GM18951 (cell line): ENCODE results near the gene ZDHHC24.

ENCODE experiments used
- POLR2A ChIP-seq: IDR thresholded peaks from 4 replicates; pipeline ENCODE4 v1.6.1; 2011; ENCODE audit warnings: mild to moderate bottlenecking; ENCODE audit not compliant: insufficient read length, insufficient read depth; ENCODE audit errors: extremely low read depth
- in situ Hi-C: fragments of 300-500 bp; cut with MboI; formaldehyde crosslinking; loops from one replicate; pipeline ENCODE4 v1.12.0; 2022; ENCODE audit warnings: low sequenced_read_pairs, mixed read lengths, inconsistent platforms; ENCODE audit not compliant: unreplicated experiment

Gene ZDHHC24

DNA sequence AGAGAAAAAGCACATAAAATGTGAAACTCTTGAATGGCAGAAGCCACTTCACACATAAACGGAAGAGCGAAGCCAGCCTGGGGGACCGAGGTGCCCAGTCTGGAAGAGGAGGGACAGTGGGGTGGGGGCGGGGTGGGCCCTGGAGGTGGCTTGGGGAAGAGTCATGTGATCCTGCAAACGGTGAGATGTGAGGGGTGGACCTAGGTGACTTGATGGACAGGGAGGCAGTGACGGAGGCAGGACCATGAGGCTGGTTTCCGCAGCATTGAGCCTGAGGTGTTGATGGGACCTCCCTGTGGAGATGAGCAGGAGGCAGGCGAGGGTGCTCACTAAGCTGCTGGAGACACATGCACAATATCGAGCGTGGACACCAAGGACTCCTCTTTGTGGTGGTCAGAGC, 16.8 kb downstream of the ZDHHC24 start:
- no peak for TF ChIP-seq POLR2A
- in situ Hi-C loops, result no loop called here

GRCh38 chr11:66524304-66525040, 21.4 kb downstream of the ZDHHC24 start:
- no peak for TF ChIP-seq POLR2A
- in situ Hi-C loops, result no loop called here

DNA sequence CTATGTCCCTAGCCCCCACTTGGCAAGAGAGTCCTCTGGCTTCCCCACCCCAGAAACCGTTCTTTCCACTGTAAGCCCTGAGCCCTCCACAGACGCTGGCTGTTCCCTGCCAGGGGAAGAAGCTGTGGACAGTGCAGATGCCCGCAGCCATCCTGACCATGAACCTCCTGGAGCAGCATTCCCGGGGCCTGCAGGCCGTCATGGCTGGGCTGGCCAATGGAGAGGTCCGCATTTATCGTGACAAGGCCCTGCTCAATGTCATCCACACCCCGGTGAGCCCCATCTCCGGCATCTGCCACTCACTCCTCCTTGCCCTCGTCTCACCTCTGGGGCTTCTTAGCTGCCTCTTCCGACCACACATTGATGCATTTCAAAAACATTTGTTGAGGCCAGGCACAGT, 22.2 kb downstream of the ZDHHC24 start:
- in situ Hi-C loops, result no loop called here
- TF ChIP-seq POLR2A, result no peak

DNA sequence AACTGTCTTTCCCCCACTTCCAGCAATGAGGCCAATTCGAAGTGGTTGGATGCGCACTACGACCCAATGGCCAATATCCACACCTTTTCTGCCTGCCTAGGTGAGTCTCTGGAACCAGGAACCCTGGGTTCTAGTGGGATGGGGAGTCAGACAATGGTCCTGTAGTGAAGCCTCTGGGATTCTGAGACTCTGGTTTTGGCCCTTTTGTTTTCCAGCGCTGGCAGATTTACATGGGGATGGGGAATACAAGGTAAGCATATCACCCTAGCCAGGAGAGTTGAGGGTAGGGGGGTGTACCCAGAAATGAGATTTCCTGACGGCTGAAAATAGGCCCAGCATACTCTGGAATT, 34.9 kb downstream of the ZDHHC24 start:
- TF ChIP-seq POLR2A, result no peak
- in situ Hi-C loops, result no loop called here

GRCh38 chr11:66510271-66510989, 35.4 kb downstream of the ZDHHC24 start, which contains the start of gene BBS1:
BBS1 (plus strand) TSS chr11:66510635; CDS start chr11:66510660, 25 bp downstream.
- in situ Hi-C loops, result no loop called here
- peak; percentile 54 for TF ChIP-seq POLR2A

DNA sequence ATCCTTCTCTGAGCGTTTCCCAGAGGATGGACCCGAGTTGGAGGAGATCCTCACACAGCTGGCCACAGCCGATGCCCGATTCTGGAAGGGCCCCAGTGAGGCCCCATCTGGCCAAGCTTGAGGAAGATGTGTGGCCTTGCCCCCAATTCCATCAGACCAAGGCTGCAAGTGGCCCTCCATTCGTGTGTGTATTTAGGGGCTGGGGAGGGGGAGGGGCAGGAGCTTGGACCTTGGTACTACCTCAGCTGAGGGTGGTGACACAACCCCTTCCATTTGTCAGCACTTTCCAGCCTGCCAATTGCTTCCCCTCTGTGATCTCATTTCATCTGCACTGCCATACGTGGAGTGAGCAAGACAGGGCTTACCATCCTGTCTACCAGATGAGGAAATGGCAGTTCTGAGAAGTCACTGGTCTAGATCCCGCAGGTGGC, 36.7 kb downstream of the ZDHHC24 start:
- in situ Hi-C loops, result no loop called here
- no peak for TF ChIP-seq POLR2A

DNA sequence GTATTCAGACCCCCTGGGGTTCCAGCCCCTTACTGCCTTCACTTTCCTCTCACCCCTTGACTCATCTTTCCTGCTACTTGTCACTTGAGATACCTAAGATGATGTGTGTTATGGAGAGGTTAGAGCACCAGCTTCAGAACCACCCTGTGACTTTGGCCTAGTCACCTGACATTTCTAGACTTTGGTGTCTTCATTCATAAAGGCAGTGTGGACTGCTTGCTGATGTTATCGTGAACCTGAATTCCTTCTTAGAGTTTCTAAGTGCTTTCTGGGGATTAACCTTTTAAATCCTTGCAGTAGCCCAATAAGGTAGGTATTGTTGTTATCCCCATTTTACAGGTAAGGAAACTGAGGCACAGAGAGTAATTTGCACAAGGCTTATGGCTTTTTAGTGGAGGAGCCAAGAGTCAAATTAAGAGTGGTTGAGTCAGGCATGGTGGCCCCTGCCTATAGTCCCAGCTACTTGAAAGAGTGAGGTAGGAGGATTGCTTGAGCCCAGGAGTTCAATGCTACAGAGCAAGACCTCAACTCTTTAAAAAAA, 40.5 kb downstream of the ZDHHC24 start:
- in situ Hi-C loops, result no loop called here
- TF ChIP-seq POLR2A, result no peak

GRCh38 chr11:66498506-66498905, 47.3 kb downstream of the ZDHHC24 start:
- in situ Hi-C loops, result no loop called here
- no peak for TF ChIP-seq POLR2A

DNA sequence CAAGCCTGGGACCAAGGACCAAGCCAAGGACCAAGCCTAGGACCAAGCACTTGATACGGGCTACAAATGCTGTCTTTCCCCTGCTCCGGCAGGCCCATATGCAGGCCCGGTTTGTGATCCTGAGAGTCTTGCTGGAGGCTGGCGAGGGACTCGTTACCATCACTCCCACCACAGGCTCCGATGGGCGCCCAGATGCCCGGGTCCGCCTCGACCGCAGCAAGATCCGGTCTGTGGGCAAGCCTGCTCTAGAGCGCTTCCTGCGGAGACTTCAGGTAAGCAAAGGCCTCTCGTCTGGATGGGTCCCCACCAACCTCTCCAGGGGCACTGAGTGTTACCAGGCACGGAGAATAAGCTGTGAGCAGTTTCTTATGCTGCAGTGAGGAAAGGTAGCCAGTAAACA, 48.6 kb downstream of the ZDHHC24 start:
- in situ Hi-C loops, result no loop called here
- no peak for TF ChIP-seq POLR2A

GRCh38 chr11:66495401-66495854, 50.4 kb downstream of the ZDHHC24 start:
- in situ Hi-C loops, result no loop called here
- no peak for TF ChIP-seq POLR2A

DNA sequence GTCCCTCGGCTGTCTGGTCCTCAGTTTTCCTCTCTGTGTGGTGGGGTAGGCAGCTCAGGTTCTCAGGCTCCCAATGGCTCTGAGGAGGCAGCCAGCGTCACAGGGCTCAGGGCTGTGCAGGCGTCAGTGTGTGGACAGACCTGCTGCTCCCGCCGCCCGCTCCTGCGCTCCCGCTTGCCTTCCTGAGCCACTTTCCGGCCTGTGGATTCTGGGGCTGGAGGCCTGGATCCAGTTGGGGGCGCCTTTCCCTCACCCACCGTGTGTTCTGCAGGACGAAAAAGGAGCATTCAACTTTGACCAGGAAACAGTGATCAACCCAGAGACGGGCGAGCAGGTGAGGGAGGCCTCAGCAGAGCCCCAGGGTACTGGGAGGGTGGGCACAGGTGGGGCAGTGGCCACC, 50.9 kb downstream of the ZDHHC24 start:
- in situ Hi-C loops, result no loop called here
- no peak for TF ChIP-seq POLR2A

DNA sequence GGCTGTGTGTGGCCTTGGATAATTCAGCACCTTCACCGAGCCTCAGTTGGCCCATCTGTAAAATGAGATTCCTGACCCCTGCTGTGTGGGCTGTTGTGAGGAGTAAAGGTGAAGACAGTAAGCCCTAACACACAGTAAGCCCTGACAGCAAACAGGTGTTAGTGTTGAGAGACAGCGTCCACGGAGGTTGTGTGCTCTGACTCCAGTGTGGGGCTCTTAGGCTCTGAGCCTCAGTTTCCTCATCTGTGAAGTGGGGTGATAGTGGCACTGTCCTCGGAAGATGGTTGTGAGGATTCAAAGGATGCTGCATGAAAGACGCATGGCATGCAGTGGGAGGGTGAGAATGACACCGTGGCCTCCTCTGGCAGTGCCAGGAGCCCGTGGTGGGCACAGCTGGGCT, 51.4 kb downstream of the ZDHHC24 start:
- in situ Hi-C loops, result no loop called here

GRCh38 chr11:66493130-66493529, 52.7 kb downstream of the ZDHHC24 start:
- in situ Hi-C loops, result no loop called here
- no peak for TF ChIP-seq POLR2A

More for the DNA sequence above, 51.4 kb downstream of the ZDHHC24 start:
- TF ChIP-seq POLR2A, result no peak
